ENCODE data around the gene OVOL3.
"Not testable (repeated sequence)": the region's sequence is repeated elsewhere in the genome, so short reads cannot be mapped to it uniquely, and the experiment has no call there.

OVOL3 gene

GRCh38 chr19:36131221-36131620 lies 20.3 kb downstream of the OVOL3 start:
- DNase-seq (ENCODE audit: low read depth): not testable (repeated sequence)

GRCh38 chr19:36134867-36135266 lies 23.9 kb downstream of the OVOL3 start:
- not testable (repeated sequence) for DNase-seq (ENCODE audit: low read depth)

GRCh38 chr19:36136964-36137686 lies 26.2 kb downstream of the OVOL3 start:
- DNase-seq (ENCODE audit: low read depth): no peak

GRCh38 chr19:36139120-36139472 lies 28.2 kb downstream of the OVOL3 start:
- no peak for DNase-seq (ENCODE audit: low read depth)

- DNase-seq (ENCODE audit: low read depth): peak; percentile 84
These were observed 28.7 kb downstream of the OVOL3 start, which contains the start of gene CAPNS1 for GRCh38 chr19:36139473-36140303. Gene CAPNS1 (plus strand): TSS chr19:36140066. CDS start chr19:36141012, 946 bp downstream.

- DNase-seq (ENCODE audit: low read depth): no peak
These were observed 29.5 kb downstream of the OVOL3 start for GRCh38 chr19:36140304-36141038.

- DNase-seq (ENCODE audit: low read depth): peak; percentile 80
These were observed 30.3 kb downstream of the OVOL3 start for GRCh38 chr19:36141039-36141927.

- no peak for DNase-seq (ENCODE audit: low read depth)
These were observed 31.1 kb downstream of the OVOL3 start for GRCh38 chr19:36142046-36142445.

GRCh38 chr19:36142496-36142895 lies 31.6 kb downstream of the OVOL3 start:
- no peak for DNase-seq (ENCODE audit: low read depth)

- DNase-seq (ENCODE audit: low read depth): no peak
These were observed 33.7 kb downstream of the OVOL3 start for GRCh38 chr19:36144624-36145023.

- DNase-seq (ENCODE audit: low read depth): no peak
These were observed 38.9 kb downstream of the OVOL3 start for GRCh38 chr19:36149673-36150406.

- DNase-seq (ENCODE audit: low read depth): no peak
These were observed 39.6 kb downstream of the OVOL3 start for GRCh38 chr19:36150586-36150985.

GRCh38 chr19:36151144-36152018 lies 40.4 kb downstream of the OVOL3 start:
- no peak for DNase-seq (ENCODE audit: low read depth)

- DNase-seq (ENCODE audit: low read depth): no peak
These were observed 41.0 kb downstream of the OVOL3 start for GRCh38 chr19:36152019-36152351.

GRCh38 chr19:36152352-36153091 lies 41.6 kb downstream of the OVOL3 start, which contains the start of gene COX7A1:
Gene COX7A1 (minus strand): TSS chr19:36152447. CDS start chr19:36152407, 40 bp downstream.
- DNase-seq (ENCODE audit: low read depth): no peak

GRCh38 chr19:36153126-36153525 lies 42.2 kb downstream of the OVOL3 start:
- no peak for DNase-seq (ENCODE audit: low read depth)

- DNase-seq (ENCODE audit: low read depth): no peak
These were observed 50.1 kb downstream of the OVOL3 start for GRCh38 chr19:36160821-36161596.
